GM21526 (cell line): Measurements from ENCODE around the gene CD2BP2.
"Not testable (repeated sequence)": the region's sequence is repeated elsewhere in the genome, so short reads cannot be mapped to it uniquely, and the experiment has no call there.

Experiments used
- ATAC-seq: cut with Tn5 transposase; IDR thresholded peaks from one replicate; pipeline ENCODE4 v1.9.1; 2021; ENCODE audit warnings: moderate library complexity; ENCODE audit not compliant: unreplicated experiment, low FRiP score

CD2BP2 gene

DNA sequence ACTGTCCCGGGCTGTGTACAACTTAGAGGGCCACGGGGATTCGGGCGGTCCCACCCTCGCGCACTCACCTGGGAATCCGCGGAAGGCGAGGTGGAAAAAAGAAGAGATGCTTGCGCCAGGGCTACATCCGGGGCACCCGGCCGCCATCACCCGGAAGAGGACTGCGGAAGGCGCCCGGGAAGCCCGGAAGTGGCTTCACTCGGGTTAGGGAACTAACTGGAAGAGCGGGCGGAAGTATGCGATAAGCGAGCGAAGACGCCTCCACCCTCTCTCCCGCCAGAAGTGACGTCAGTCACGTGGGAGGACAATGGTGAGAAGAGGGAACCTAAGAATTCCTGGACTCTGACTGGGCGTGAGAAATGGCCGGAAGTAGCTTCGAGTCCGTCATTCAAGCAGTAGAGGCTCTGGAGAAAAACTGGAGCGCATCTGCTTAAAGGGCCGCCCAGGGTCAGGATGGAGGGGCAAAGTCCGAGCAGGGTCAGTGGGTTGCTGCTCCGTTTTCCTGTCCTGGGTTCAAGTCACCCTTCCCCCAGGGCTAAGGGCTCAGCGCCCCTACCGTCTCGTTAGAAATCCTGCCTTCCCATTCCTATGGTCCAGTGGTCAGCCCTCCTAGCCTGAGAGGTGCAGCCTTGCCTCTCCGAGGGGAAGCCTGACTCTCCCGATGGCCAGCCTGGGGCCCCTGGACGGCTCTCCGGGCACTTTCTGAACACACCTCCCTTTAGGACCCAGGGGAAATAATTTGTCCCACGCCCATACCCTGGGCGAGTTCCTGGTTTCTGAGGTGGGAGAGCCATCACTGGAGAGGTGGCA is at the start of gene CD2BP2:
Gene CD2BP2, minus strand, starts transcription at position 165 of the 810 bp plus-strand sequence. CDS start 627 bp downstream, outside the sequence.
- peak; percentile 45 for ATAC-seq

DNA sequence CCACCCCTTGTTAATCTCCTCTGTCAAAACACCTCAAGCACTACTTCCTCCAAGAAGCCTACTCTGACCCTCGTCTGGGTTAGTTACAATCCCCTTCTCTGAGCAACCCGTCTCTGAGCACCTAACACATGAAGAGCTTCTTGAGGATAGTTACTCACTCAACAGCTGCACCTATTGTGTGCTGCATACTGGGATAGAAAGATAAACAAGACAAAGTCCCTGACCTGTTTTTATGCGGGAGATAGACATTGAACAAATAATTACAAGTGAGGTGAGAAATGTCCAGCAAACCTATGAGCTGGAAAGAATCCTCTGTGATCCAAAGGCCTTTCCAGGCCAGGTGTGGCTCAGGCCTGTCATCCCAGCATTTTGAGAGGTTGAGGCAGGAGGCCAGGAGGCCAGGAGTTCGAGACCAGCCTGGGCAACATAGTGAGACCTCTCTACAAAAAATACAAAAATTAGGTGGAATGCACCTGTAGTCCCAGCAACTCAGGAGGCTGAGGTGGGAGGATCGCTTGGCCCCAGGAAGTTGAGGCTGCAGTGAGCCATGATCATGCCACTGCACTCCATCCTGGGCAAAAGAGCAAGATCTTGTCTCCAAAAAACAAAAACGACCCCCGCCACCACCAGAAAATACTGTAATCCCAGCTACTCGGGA is 46.8 kb upstream of the CD2BP2 start:
- no peak for ATAC-seq

GRCh38 chr16:30399435-30400186 is 44.5 kb upstream of the CD2BP2 start:
- ATAC-seq, result no peak

GRCh38 chr16:30398661-30399434 is 43.7 kb upstream of the CD2BP2 start:
- no peak for ATAC-seq

DNA sequence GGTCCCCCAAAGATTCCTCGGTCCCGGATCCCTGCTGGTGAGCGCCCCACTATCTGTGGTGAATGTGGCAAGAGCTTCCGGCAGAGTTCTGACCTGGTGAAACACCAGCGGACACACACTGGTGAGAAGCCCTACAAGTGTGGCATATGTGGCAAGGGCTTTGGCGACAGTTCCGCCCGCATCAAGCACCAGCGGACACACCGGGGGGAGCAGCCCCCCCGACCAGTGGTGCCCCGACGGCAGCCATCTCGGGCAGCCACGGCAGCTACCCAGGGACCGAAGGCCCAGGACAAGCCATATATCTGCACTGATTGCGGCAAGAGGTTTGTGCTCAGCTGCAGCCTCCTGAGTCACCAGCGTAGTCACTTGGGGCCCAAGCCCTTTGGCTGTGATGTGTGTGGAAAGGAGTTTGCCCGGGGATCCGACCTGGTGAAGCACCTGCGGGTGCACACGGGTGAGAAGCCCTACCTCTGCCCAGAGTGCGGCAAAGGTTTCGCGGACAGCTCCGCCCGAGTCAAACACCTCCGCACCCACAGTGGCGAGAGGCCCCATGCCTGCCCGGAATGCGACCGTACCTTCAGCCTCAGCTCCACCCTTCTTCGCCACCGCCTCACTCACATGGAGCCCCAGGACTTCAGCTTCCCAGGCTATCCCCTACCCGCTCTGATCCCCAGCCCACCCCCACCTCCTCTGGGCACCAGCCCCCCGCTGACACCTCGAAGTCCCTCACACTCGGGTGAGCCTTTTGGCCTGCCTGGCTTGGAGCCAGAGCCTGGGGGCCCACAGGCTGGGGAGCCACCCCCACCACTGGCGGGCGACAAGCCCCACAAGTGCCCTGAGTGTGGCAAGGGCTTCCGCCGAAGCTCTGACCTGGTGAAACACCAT is 42.9 kb upstream of the CD2BP2 start:
- no peak for ATAC-seq

- ATAC-seq, result no peak
Observed at GRCh38 chr16:30397056-30397455, 41.9 kb upstream of the CD2BP2 start.

GRCh38 chr16:30396627-30397026 is 41.5 kb upstream of the CD2BP2 start:
- ATAC-seq, result not testable (repeated sequence)

DNA sequence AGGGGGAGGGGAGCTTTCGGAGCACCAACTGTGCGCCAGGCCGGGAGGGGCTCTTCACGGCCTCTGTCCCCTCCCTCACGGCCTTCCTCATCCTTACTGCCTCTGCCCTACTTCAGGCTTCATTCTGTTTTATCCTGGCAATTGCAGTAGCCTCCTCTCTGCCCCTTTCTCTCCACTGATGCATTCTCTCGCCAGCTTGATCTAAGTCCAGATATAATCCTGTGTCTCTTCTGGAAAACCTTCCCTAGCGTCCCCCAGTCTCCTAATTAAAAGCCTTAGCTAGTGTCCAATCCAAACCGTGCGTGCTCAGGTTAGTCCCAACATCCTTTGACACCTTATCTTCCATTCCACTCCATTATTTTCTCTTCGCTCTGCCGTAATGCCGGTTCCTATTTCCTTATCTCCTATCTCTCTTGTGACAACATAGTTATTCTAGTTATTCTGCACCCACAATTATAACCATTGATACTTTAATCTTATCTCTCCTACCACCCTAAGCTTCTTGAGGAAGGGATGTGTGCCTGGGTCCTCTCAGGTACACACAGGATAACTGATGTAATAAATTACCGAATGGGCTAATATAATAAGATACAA is 41.0 kb upstream of the CD2BP2 start:
- ATAC-seq, result no peak

DNA sequence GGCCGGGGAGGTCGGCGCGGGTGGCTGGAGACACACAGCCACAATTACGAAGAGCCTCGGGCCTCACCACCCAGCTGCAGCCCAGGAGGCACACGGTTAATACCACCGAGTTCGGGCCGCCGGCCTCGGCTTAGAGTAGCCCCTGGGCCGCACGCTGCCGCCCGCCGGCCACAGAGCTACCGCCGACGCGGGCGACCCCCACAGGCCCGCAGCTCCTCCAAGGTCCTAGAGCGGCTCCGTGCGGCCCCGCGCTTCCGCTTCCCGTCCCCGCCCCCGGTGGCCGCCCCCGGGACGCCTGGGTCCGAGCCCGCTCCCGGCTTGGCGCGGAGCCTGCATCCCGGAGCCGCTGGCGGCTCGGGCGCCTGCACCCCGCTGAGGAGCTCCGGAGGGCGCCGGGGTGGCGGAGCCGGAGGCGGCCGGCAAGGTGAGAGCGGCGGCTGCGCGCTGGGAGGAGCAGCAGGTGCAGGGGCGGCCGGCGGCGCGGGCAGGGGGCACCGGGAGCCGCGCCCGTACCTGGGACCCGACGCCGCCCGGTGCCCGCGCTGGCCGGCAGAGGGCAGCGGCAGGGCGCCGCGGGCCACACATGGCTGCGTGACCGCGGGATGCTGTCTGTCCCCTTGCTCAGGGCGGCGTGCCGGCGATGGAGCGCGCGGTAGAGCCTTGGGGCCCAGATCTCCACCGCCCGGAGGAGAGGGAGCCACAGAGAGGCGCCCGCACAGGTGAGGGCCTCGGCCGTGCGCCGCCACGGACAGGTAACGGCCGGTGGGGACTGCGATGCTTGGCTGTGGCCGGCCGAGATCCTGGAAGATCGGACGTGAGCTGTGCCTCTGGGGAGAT is 40.3 kb upstream of the CD2BP2 start, which contains the start of gene ZNF48:
Gene ZNF48, plus strand, starts transcription at position 266 of the 837 bp plus-strand sequence. Its CDS starts 375 bp downstream, at position 641.
- peak; percentile 47 for ATAC-seq

DNA sequence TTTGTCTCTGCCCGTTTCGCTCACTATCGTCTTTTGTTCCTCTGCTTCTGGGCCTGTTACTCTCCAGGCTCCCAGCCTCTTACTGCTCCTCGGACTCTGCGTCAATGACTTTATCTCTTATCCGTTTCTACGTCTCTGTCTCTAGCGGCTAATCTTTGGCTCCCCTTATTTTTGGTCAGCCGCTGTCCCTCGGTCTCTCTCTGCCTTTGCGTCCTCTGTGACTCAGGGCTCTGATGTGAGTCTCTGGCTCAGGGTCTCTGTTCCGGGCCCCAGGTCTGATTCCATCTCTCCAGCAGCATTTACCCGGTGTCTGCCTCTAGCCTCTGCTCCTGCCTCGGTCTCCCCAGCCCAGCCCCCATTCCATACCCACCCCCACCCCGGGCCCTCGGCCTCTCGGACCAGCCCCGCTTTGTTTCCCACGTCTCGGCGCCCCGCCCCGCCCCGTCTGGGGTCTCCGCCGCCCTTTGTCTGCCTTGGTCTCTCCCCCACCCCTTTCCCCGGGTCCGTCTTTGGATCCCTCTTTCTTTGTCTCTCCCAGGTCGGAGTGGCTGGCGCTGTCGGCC is 39.6 kb upstream of the CD2BP2 start:
- ATAC-seq, result no peak

- ATAC-seq, result no peak
Observed at GRCh38 chr16:30383521-30383920, 28.4 kb upstream of the CD2BP2 start.

DNA sequence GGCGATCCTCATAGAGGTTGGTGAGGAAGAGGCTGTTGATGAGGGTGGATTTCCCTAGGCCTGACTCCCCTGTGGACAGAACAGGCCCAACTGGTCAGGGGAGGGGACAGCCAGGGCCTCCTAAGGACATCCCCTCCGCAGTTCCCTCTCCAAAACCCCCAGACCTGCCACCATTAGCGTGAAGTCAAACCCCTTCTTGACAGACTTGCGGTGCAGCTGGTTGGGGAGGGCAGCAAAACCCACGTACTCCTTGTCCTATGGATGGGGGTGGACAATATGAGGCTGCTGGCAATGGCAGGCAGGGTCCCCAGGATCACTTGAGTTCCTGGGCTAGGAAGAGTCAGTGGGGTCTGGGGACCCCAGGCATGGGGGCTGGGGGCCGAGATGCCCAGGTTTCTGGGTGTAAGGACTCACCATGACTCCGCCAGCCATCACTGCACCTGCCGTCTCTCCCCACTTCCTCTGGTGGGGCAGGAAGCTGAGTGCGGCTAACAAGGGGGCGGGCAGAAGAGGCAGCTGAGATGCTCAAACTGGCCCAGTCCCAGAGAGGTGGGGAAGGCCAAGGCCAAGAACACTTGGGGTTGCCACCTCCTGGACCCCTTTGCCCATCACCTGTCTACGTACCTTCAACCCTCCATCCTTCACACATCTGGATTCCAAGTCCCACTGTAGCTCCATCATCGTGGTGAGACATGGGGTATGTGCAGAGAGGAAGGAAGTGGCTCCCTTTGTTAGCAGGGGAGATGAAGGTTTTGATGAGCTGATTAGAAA is 27.2 kb upstream of the CD2BP2 start, which contains the start of gene SEPTIN1:
Gene SEPTIN1, minus strand, starts transcription at position 451 of the 771 bp plus-strand sequence. Its CDS starts 19 bp downstream, at position 432.
- ATAC-seq, result no peak

GRCh38 chr16:30381291-30382041 is 26.4 kb upstream of the CD2BP2 start:
- no peak for ATAC-seq

DNA sequence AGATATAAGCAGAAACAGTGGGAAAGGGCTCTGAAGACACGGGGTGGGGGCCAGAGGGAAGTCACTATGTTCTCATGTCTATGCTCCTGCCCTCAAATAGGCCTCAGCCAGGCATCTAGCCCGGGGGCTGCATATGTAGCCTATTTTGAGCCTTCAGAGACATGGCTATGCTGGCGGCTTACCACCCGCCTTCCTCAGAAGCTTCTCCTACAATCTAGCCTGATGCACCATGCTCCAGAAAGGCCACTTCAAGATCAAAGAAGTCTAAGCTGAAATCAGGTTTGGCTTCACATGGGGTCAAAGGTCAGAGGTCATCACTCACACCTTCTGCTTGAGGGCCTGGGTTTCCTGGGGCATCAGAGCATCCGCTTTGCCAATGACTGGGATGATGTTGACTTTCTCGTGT is 25.7 kb upstream of the CD2BP2 start:
- no peak for ATAC-seq

DNA sequence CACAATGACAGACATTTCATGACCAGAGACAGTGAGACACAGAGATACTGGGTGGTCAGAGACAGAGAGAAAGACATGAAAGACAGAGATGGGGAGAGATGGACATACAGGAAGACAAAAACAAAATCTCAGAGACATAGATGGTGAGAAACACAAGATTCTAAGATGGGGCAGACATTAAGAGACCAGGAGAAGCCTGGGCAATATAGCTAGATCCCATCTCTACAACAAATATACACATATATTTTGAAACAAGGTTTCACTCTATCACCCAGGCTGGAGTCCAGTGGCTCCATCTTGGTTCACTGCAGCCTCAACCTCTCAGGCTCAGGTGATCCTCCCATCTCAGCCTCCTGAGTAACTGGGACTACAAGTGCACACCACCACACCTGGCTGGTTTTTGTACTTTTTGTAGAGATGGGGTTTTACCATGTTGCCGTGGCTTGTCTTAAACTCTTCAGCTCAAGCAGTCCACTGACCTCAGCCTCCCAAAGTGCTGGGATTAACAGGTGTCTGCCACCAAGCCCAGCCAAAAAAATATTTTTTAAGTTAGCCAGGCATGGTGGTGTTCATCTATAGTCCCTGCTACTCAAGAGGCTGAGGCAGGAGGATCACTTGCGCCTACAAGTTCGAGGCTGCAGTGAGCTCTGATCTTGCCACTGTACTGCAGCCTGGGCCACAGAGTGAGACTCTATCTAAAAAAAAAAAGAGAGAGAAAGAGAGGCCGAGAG is 25.1 kb upstream of the CD2BP2 start:
- ATAC-seq, result no peak
